Measurements from ENCODE around the gene CIITA.

Gene CIITA

GRCh38 chr16:10983159-10983558, 106.2 kb downstream of the CIITA start:
- TF ChIP-seq POLR2AphosphoS5 (IDR thresholded peaks at IDR 0.05; ENCODE audit: low read depth) (no peak), SPI1 (IDR thresholded peaks at IDR 0.05; ENCODE audit: borderline replicate concordance, low read depth) (no peak), CTCF (IDR thresholded peaks at IDR 0.05; ENCODE audit: insufficient read depth, low read length) (no peak), GABPA (IDR thresholded peaks at IDR 0.05; ENCODE audit: low read depth) (no peak), REST (IDR thresholded peaks at IDR 0.05; ENCODE audit: insufficient replicate concordance, low read depth) (no peak)
- Histone ChIP-seq H3K4me3 (replicated peaks; ENCODE audit: insufficient read depth, low read length) (no peak overlapping the region), H3K27ac (replicated peaks) (no peak overlapping the region), H3K27me3 (ENCODE audit: insufficient read depth, poor library complexity, severe bottlenecking) (no peaks in the 10 kb centered on the region)
- no peak for DNase-seq (ENCODE audit: low read depth in 1 of 2, low spot score in 1 of 2)

GRCh38 chr16:10984509-10984908, 107.5 kb downstream of the CIITA start:
- Histone ChIP-seq H3K4me3 (replicated peaks; ENCODE audit: insufficient read depth, low read length) (no peak overlapping the region), H3K27me3 (ENCODE audit: insufficient read depth, poor library complexity, severe bottlenecking) (no peaks in the 10 kb centered on the region), H3K27ac (replicated peaks) (no peak overlapping the region)
- TF ChIP-seq CTCF (IDR thresholded peaks at IDR 0.05; ENCODE audit: insufficient read depth, low read length) (no peak), POLR2AphosphoS5 (IDR thresholded peaks at IDR 0.05; ENCODE audit: low read depth) (no peak), REST (IDR thresholded peaks at IDR 0.05; ENCODE audit: insufficient replicate concordance, low read depth) (no peak), SPI1 (IDR thresholded peaks at IDR 0.05; ENCODE audit: borderline replicate concordance, low read depth) (no peak), GABPA (IDR thresholded peaks at IDR 0.05; ENCODE audit: low read depth) (no peak)
- no peak for DNase-seq (ENCODE audit: low read depth in 1 of 2, low spot score in 1 of 2)
